ENCODE measurements around the gene NMT2.
A peak's percentile ranks its signal among the peaks of the same experiment; 100 is the strongest.

NMT2 gene

GRCh38 chr10:15141136-15142054 lies 27.1 kb downstream of the NMT2 start:
- peak; percentile 40 for DNase-seq (ENCODE audit: low spot score)

DNA sequence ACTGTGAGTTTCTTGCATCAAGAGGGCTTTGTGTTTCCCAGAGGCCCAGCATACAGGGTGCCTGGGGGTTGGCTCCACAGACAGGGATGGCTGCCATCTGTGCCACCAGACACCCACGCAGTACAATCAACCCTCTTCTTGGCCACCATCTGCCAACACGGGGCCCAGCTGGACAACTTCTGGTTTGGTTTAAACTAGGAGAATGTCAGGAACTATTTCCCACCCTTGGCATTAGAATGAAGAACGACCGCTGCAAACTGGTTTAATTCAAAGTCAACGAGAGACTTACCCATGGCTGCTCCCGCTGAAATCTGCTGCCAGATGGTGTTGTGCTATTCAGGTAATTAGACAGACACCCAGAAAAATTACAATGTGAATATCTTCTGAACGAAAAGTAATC lies 27.8 kb downstream of the NMT2 start:
- peak; percentile 76 for DNase-seq (ENCODE audit: low spot score)

GRCh38 chr10:15137636-15138035 lies 30.9 kb downstream of the NMT2 start:
- DNase-seq (ENCODE audit: low spot score), result no peak

DNA sequence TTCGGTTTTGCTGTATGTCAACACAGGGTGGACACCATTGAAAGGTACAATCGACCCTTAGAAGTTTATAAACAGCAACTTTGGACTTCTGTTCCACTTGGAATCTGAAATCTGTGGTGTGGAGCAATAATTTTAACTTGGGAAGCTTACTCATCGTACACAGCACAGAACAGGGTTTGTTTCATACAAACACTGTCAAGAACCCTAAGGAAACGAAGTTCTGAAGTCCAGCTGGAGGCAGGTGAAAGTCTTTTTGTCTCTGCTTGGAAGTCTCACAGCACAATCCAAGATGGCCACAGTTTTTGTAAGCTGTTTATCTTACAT lies 31.5 kb downstream of the NMT2 start:
- no peak for DNase-seq (ENCODE audit: low spot score)

GRCh38 chr10:15136129-15137035 lies 32.1 kb downstream of the NMT2 start:
- no peak for DNase-seq (ENCODE audit: low spot score)

DNA sequence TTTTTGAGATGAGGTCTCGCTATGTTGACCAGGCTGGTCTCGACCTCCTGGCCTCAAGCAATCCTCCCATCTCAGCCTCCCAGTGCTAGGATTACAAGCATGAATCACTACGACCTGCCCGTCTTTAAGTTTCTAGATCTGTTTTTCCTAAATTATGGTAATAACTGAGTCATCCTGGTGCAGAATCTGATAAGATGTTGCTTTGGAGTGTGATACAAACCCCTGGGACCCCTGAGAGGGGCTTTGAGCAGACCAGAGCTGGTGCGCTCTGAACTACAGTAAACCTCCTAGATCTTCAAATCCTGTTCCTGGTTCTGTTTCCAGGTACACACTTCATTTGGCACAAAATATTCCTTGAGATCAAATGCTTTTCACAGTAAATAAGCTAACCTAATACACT lies 37.2 kb downstream of the NMT2 start:
- DNase-seq (ENCODE audit: low spot score), result no peak

DNA sequence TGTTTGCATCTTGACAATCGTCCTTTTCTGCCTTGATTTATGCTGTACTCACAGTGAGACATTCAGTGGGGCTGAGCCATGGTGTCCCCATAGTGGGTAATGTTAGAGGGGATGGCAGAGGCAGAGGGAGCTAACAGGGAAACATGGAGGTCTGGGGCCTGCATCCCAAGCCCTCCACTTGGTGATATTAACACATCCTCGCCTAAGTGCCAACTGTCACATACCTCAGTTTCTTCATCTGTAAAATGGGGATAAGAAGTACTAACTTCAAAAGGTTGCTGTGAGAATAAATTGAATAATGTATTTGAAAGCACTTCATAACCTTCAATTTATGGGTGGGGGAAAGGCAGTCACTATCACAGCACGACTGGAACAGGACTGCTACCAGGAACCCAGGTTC lies 43.6 kb downstream of the NMT2 start:
- DNase-seq (ENCODE audit: low spot score), result no peak

- no peak for DNase-seq (ENCODE audit: low spot score)
These were observed 44.3 kb downstream of the NMT2 start for GRCh38 chr10:15124190-15124589.

- no peak for DNase-seq (ENCODE audit: low spot score)
These were observed 44.7 kb downstream of the NMT2 start for GRCh38 chr10:15123749-15124184.

DNA sequence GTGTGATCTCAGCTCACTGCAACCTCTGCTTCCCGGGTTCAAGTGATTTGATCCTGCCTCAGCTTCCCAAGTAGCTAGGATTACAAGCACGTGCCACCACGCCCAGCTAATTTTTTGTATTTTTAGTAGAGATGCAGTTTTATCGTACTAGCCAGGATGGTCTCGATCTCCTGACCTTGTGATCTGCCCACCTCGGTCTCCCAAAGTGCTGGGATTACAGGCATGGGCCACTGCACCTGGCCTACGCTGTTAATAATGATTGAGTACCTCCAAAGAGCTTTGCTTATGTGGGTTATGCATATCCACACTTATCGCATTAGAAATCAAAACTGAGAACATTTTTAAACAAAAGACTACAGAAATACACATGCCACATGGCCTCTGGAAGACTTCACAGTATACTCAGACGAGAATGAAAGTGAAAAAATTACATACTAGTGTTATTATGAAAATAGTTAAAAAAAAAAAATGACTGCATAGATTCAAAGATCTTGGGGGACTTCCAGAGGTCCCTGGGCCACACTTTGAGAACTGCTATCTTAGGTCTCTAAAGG lies 45.9 kb downstream of the NMT2 start:
- DNase-seq (ENCODE audit: low spot score), result no peak

GRCh38 chr10:15121707-15122106 lies 46.8 kb downstream of the NMT2 start:
- DNase-seq (ENCODE audit: low spot score), result no peak

DNA sequence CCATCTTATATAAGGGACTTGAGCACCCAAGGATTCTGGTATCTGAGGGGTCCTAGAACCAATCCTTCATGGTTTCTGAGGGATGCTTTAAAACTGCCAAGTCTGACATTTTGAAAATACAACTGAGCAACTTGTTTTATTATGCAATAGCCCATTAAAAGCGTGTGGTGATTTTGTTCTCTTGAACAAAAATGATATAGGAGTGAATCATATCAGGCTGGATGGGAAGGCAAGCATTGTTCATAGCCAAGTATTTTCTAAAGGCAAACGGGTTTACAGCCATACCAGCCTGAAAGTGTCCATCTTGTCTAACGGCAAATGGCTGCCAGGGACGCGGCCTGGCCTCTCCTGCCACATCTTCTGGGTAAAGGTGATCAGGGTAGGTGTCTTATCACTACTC lies 48.0 kb downstream of the NMT2 start:
- DNase-seq (ENCODE audit: low spot score), result no peak

GRCh38 chr10:15118615-15119014 lies 49.9 kb downstream of the NMT2 start:
- DNase-seq (ENCODE audit: low spot score), result no peak

GRCh38 chr10:15116225-15116624 lies 52.3 kb downstream of the NMT2 start:
- DNase-seq (ENCODE audit: low spot score), result no peak

- DNase-seq (ENCODE audit: low spot score), result no peak
These were observed 54.7 kb downstream of the NMT2 start for GRCh38 chr10:15113766-15114165.

DNA sequence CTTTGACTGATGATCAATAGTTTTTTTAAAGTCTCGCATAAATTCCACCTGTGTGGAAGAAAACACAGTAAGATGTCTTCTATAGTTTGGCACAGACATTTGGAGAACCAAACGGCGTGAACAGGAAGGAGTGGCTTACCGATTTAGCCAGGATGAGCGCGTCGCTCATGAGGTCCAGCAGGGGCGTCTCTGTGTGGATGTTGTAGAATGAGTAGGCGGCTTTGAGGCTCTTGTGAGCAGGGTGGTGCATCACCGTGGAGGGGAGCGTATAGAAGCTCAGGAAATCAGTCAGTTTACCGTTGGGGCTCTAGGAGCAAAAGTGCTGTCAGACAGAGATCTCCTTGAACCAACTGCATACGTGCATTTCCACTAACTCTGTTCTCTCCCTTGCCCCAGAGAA lies 55.8 kb downstream of the NMT2 start:
- DNase-seq (ENCODE audit: low spot score), result no peak

- peak; percentile 76 for DNase-seq (ENCODE audit: low spot score)
These were observed 62.0 kb downstream of the NMT2 start for GRCh38 chr10:15106352-15107013.

DNA sequence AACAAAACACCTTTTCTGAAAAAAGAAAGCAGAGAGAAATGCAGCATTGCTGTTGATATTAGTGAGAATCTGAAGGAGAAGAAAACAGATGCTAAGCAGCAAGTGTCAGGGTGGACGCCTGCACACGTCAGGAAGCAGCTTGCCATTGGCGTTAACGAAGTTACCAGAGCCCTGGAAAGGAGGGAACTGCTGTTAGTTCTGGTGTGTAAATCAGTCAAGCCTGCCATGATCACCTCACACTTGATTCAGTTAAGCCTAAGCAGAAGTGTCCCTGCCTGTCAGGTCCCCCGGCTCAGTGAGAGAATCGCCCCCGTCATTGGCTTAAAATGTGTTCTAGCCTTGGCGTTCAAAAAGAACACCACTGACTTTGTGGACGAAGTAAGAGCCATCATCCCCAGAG lies 65.0 kb downstream of the NMT2 start:
- no peak for DNase-seq (ENCODE audit: low spot score)

- DNase-seq (ENCODE audit: low spot score), result no peak
These were observed 68.6 kb downstream of the NMT2 start for GRCh38 chr10:15099886-15100285.

- DNase-seq (ENCODE audit: low spot score), result peak; percentile 98
These were observed 71.3 kb downstream of the NMT2 start, which contains the start of gene RPP38 for GRCh38 chr10:15097011-15097812. Gene RPP38 (plus strand): TSS chr10:15097355. CDS start chr10:15103315, 5,960 bp downstream.

- DNase-seq (ENCODE audit: low spot score), result no peak
These were observed 71.9 kb downstream of the NMT2 start for GRCh38 chr10:15096661-15097010.
